ENCODE data around the gene AGPAT3. TPM values are rescaled to one million over a fixed set of nuclear protein-coding genes. Genes with fewer than 3 reads are reported as not detected.
A peak's percentile ranks its signal among the peaks of the same experiment; 100 is the strongest.

The AGPAT3 gene
- total RNA-seq, 1 experiment from 2014 or later: 13.0 TPM

- Histone ChIP-seq H3K79me1 (ENCODE audit: insufficient read depth, low read depth, low read length, poor library complexity, severe bottlenecking) (no peaks in the 10 kb centered on the region), H2BK120ac (ENCODE audit: low read depth, low read length, poor library complexity, severe bottlenecking) (no peak overlapping the region), H3K56ac (ENCODE audit: insufficient read length, low read depth, low read length) (no peak overlapping the region), H3K23ac (ENCODE audit: insufficient read length, low read depth, low read length) (no peak overlapping the region), H3K9ac (ENCODE audit: extremely low read depth, insufficient read length, low read length) (no peak overlapping the region), H4K8ac (replicated peaks; ENCODE audit: insufficient read length, low read depth, low read length) (no peak overlapping the region), H2AK5ac (ENCODE audit: insufficient read length, low read length) (no peak overlapping the region), H2BK12ac (ENCODE audit: insufficient read length, low read depth, low read length) (no peak overlapping the region), H2BK15ac (ENCODE audit: low read depth, low read length) (no peak overlapping the region), H3K14ac (ENCODE audit: insufficient read depth, low read length) (no peak overlapping the region), H3K27ac (ENCODE audit: insufficient read length, low read depth, low read length) (no peak overlapping the region), H4K91ac (ENCODE audit: insufficient read length, low read depth, low read length) (no peak overlapping the region), H3K4ac (ENCODE audit: low read depth, low read length) (no peak overlapping the region), H3K4me2 (ENCODE audit: insufficient read depth, insufficient read length, low read length) (no peak overlapping the region), H2AFZ (ENCODE audit: low read length) (no peak overlapping the region), H4K5ac (ENCODE audit: insufficient read length, low read depth, low read length) (no peak overlapping the region), H4K20me1 (ENCODE audit: control insufficient read depth, insufficient read depth, insufficient read length) (no peaks in the 10 kb centered on the region), H3K27me3 (ENCODE audit: insufficient read depth, low read length) (no peaks in the 10 kb centered on the region), H3T11ph (ENCODE audit: low read length) (no peak overlapping the region), H3K79me2 (ENCODE audit: insufficient read depth, low read length) (no peaks in the 10 kb centered on the region), H3K9me3 (ENCODE audit: control insufficient read depth, low read depth, low read length) (no peaks in the 10 kb centered on the region), H3K18ac (ENCODE audit: insufficient read length, low read depth, low read length) (peak overlapping the region; percentile 61), H2BK5ac (ENCODE audit: insufficient read length, low read length) (no peak overlapping the region), H3K4me1 (ENCODE audit: insufficient read depth, low read length) (no peaks in the 10 kb centered on the region), H2BK20ac (ENCODE audit: low read depth, low read length, poor library complexity, severe bottlenecking) (no peak overlapping the region), H3K23me2 (ENCODE audit: insufficient read length, low read depth, low read length, poor library complexity, severe bottlenecking) (no peaks in the 10 kb centered on the region)
- TF ChIP-seq CTCF (conservative IDR thresholded peaks at IDR 0.05): no peak
- WGBS (ENCODE audit: extremely low coverage, insufficient read length, low lambda C conversion rate): no CpG with 5 or more reads among the region's 26 CpGs
- Mint-ChIP-seq H3K36me3 (ENCODE audit: insufficient read depth in 1 of 3, low read depth in 3 of 3) (no peaks in the 10 kb centered on the region), H3K4me3 (no peak overlapping the region), H3K27ac (no peak overlapping the region; a peak in 2 of 7 replicates), H3K4me1 (peaks cover 7 to 10% of the 10 kb centered on the region in 2 experiments), H3K27me3 (ENCODE audit: low read depth) (peaks cover 14% of the 10 kb centered on the region), H3K9me3 (no peaks in the 10 kb centered on the region)
- DNase-seq: no peak
These were observed 6.0 kb upstream of the AGPAT3 start for GRCh38 chr21:43858806-43859648.
